Suprapubic skin (tissue), 4 donors: ENCODE results near the gene NATD1. TPM values are rescaled to one million over a fixed set of nuclear protein-coding genes. Genes with fewer than 3 reads are reported as not detected.

Experiments
- DNase-seq, 2 donors: peaks; one replicate each; pipeline ENCODE4 v3.0.0-alpha.2; 2019; ENCODE audit warnings: low spot score in 2 of 2
- H3K27ac ChIP-seq: fragments of 200-600 bp; sonication (generic); one replicate; pipeline ENCODE4 v1.5.1; 2019
- H3K27me3 ChIP-seq: fragments of 200-600 bp; sonication (generic); one replicate; pipeline ENCODE4 v1.5.1; 2019
- H3K36me3 ChIP-seq: fragments of 200-600 bp; sonication (generic); one replicate; pipeline ENCODE4 v1.5.1; 2019
- H3K4me1 ChIP-seq: fragments of 200-600 bp; sonication (generic); one replicate; pipeline ENCODE4 v1.5.1; 2019
- H3K4me3 ChIP-seq: fragments of 200-600 bp; sonication (generic); one replicate; pipeline ENCODE4 v1.5.1; 2019; ENCODE audit warnings: mild to moderate bottlenecking
- H3K9me3 ChIP-seq: fragments of 200-600 bp; sonication (generic); one replicate; pipeline ENCODE4 v1.5.1; 2019
- EP300 ChIP-seq: sonication (generic); formaldehyde crosslinking; IDR thresholded peaks from one replicate; pipeline ENCODE4 v1.6.1; 2017; ENCODE audit warnings: antibody characterized with exemption
- POLR2A ChIP-seq, 2 donors: fragments of 450-650 bp; IDR thresholded peaks; one replicate each; pipeline ENCODE4 v1.6.1; 2017; ENCODE audit warnings: antibody characterized with exemption in 2 of 2, mild to moderate bottlenecking in 2 of 2, moderate library complexity in 2 of 2
- POLR2AphosphoS5 ChIP-seq, 3 donors: sonication (generic); formaldehyde crosslinking; IDR thresholded peaks; one replicate each; pipeline ENCODE4 v1.6.1; 2017; ENCODE audit warnings: antibody characterized with exemption in 3 of 3
- WGBS: methylation state at CpG from one replicate; pipeline ENCODE4 v1.1.5; 2018; 5-methylcytosine and 5-hydroxymethylcytosine counted together
- total RNA-seq, 4 donors: library from RNA; depleted of rRNA; stranded (reverse); fragments of >200 nt; gene quantifications; one replicate each; pipeline ENCODE4 v1.1.0, GENCODE V29; 2016
- TF ChIP-seq, protein P1 (sequence below), 2 donors: fragments of 200-600 bp in 1 of 2; fragments of 450-650 bp in 1 of 2; sonication (generic) in 1 of 2; IDR thresholded peaks; one replicate each; pipeline ENCODE4 v1.5.1; 2016 to 2019; ENCODE audit warnings: antibody characterized with exemption in 2 of 2, mild to moderate bottlenecking in 1 of 2, moderate library complexity in 1 of 2

Gene NATD1
- total RNA-seq, 4 donors from 2014 or later: 11.2 to 21.1 (median 14.6) TPM

DNA sequence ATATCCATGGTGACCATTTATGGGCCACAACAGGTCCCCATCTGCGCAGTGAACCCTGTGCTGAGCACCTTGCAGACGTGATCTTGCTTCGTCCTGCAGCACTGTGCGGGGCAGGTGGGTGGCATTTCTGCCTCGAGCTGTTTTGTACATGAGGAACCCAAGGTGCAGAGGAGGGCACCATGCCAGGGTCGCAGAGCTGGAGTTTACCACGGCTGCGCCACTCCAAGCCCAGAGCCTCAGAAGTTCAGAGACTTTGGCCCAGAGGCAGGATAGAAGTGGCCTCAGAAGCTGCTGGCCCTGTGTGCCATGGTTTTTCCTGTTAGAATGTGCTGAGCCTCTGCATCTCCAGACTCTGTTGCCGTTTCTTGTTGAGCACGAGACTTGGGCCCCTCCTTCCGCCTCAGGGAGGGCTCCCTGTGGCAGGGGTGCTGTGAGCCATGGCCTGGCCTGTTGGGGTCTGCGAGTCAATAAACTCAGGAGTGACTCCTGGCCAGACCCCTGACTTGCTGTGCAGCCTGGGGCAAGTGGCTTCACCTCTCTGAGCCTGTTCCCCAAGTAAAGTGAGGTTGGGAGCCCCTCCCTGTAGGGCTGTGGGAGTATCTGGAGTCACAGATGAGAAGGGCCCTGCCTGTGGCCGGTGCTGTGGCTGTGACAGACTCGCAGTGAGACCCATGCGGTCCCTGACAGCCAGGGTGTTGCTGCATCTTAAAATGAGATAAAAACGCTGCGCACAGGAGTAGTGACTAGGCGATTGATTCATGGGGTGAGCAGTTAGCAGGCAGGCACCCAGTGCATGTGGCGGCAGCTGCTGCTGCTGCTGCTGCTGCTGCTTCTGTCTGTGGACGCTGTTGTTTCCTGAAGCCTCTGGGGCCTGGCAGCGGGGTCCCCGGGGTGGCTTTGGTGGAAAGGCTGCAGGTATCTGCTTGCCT lies 43.2 kb upstream of the NATD1 start:
- peaks cover 40% of the 10 kb centered on the region for H3K36me3 ChIP-seq
- peaks cover 28% of the 10 kb centered on the region for H3K4me1 ChIP-seq
- H3K27ac ChIP-seq: no peak overlapping the region
- DNase-seq: no peak
- 52% methylated on average over 22 of the region's 22 CpGs for WGBS
- H3K4me3 ChIP-seq: no peak overlapping the region
- no peaks in the 10 kb centered on the region for H3K9me3 ChIP-seq
- no peak for TF ChIP-seq POLR2A (IDR thresholded peaks at IDR 0.05)
- H3K27me3 ChIP-seq: no peaks in the 10 kb centered on the region

DNA sequence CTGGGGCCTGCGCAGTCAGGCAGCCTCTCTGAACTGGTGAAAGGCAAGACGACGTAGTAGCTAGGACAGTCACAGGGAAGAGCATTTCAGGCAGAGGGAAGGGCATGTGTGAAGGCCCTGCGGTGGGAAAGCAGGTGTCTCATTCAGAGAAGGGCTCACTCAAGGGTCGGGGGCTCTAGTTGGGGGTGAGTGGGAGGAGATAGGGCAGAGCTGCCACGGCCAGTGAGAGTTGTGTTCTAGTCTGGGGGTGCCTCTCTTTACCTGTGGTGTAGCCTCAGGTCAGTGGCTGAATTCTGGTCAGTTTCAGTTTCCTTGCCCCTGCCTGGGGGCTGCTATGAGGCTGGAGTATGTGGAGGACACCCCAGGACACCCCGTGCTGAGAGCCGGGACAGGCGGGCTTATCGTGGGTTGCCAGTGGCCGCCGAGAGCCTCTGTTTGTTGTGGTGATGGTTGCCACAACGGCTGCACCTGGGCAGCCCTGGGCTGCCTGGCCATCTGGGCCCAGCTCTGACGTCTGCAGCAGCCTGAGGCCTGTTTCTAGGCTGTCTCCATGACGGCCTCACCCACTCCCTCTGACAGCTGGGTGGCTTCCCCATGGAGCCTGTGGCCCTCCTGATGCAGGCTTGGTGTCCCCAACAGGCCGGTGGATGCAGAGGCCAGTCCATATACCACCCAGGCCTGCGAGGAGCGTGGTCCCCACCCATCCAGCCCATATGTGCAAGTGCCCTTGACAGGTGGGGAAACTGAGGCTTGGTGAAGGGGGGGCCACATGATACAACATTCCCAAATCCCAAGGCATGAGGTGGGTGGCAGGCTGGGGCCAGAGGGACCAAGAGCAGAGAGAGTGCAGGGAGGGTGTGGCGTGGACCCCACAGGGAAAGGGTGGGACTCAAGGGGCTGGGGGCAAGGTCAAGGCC lies 42.1 kb upstream of the NATD1 start:
- Histone ChIP-seq H3K4me1 (peaks cover 28% of the 10 kb centered on the region), H3K4me3 (no peak overlapping the region), H3K9me3 (no peaks in the 10 kb centered on the region), H3K27ac (no peak overlapping the region), H3K27me3 (no peaks in the 10 kb centered on the region), H3K36me3 (peaks cover 30% of the 10 kb centered on the region)
- no peak for TF ChIP-seq POLR2A (IDR thresholded peaks at IDR 0.05)
- no peak for TF ChIP-seq EP300
- TF ChIP-seq POLR2AphosphoS5 (IDR thresholded peaks at IDR 0.05): no peak
- TF ChIP-seq, protein P1, sequence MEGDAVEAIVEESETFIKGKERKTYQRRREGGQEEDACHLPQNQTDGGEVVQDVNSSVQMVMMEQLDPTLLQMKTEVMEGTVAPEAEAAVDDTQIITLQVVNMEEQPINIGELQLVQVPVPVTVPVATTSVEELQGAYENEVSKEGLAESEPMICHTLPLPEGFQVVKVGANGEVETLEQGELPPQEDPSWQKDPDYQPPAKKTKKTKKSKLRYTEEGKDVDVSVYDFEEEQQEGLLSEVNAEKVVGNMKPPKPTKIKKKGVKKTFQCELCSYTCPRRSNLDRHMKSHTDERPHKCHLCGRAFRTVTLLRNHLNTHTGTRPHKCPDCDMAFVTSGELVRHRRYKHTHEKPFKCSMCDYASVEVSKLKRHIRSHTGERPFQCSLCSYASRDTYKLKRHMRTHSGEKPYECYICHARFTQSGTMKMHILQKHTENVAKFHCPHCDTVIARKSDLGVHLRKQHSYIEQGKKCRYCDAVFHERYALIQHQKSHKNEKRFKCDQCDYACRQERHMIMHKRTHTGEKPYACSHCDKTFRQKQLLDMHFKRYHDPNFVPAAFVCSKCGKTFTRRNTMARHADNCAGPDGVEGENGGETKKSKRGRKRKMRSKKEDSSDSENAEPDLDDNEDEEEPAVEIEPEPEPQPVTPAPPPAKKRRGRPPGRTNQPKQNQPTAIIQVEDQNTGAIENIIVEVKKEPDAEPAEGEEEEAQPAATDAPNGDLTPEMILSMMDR (IDR thresholded peaks at IDR 0.05): no peak
- no peak for DNase-seq
- WGBS: 68% methylated on average over 19 of the region's 19 CpGs

DNA sequence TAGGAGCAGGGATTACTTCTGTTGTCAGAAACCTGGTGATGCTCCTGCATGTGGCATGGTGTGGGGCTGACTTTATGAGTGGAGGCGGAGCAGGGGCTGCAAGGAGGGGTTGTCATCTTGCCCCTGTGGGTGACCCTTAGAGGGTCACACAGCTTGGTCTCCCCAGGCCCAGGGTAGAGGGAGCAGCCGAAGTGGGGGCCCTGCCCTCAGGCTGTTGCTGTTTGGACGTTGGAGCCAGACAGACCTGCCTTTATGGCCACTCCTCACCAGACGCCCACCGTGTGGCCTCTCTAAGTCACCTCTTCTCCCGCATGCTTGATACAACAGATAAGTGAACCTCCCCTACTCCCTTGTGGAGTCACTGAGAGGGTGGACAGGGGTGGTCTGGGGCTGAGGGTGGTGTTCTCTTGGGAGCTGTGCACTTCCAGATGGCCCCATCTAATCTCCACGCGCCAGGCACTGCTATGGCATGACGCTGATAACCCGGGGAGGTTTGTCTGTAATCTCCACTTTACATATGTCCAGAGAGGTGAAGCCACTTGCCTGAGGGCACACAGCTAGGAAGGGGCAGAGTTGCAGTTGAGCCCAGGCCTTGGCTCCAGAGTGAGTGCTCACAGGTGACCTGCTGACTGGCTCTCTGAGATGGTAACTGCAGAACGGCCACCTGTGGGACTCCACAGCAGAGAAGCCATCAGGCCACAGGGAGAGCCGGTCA lies 41.3 kb upstream of the NATD1 start:
- peaks cover 21% of the 10 kb centered on the region for H3K36me3 ChIP-seq
- H3K27ac ChIP-seq: no peak overlapping the region
- H3K4me3 ChIP-seq: no peak overlapping the region
- no peak for DNase-seq
- H3K9me3 ChIP-seq: no peaks in the 10 kb centered on the region
- TF ChIP-seq, protein P1 (IDR thresholded peaks at IDR 0.05): no peak
- TF ChIP-seq EP300 (no peak), POLR2A (IDR thresholded peaks at IDR 0.05) (no peak), POLR2AphosphoS5 (IDR thresholded peaks at IDR 0.05) (no peak)
- H3K4me1 ChIP-seq: peaks cover 37% of the 10 kb centered on the region
- H3K27me3 ChIP-seq: no peaks in the 10 kb centered on the region
- WGBS: 67% methylated on average over 10 of the region's 12 CpGs

DNA sequence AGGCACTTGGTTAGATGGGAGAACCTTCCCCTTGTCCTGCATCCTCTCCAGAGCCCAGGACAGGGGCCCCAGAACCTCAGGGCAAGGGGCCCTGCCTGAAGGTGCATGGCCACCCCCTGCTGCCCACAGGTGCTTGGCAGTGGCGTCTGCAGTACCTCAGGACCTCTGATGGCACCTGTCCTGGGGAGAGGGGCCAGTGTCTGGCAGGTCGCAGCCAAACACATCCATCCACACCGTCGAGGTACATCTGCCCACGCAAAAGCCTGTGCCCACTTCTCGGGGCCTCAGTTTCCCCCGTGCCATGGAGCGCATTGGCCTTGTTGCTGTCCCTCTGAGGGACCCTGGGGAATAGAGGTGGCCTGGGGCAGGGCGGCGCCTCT lies 40.6 kb upstream of the NATD1 start:
- 62% methylated on average over 9 of the region's 10 CpGs for WGBS
- Histone ChIP-seq H3K27me3 (no peaks in the 10 kb centered on the region), H3K4me1 (peaks cover 43% of the 10 kb centered on the region), H3K36me3 (peaks cover 15% of the 10 kb centered on the region), H3K27ac (no peak overlapping the region), H3K4me3 (no peak overlapping the region), H3K9me3 (no peaks in the 10 kb centered on the region)
- DNase-seq: no peak
- TF ChIP-seq EP300 (no peak), POLR2AphosphoS5 (IDR thresholded peaks at IDR 0.05) (no peak), POLR2A (IDR thresholded peaks at IDR 0.05) (no peak)
- TF ChIP-seq, protein P1 (IDR thresholded peaks at IDR 0.05): no peak
